ENCODE data around the gene DACH1.

DACH1 gene

GRCh38 chr13:71685072-71685471 lies 181.9 kb downstream of the DACH1 start:
- DNase-seq, result no peak

GRCh38 chr13:71681901-71682613 lies 184.9 kb downstream of the DACH1 start:
- DNase-seq, result no peak

GRCh38 chr13:71677124-71677523 lies 189.9 kb downstream of the DACH1 start:
- no peak for DNase-seq

GRCh38 chr13:71672512-71672911 lies 194.5 kb downstream of the DACH1 start:
- no peak for DNase-seq

GRCh38 chr13:71663431-71663830 lies 203.6 kb downstream of the DACH1 start:
- no peak for DNase-seq

- no peak for DNase-seq
Observed at GRCh38 chr13:71661921-71662320, 205.1 kb downstream of the DACH1 start.

- no peak for DNase-seq
Observed at GRCh38 chr13:71659404-71659803, 207.6 kb downstream of the DACH1 start.

- DNase-seq, result no peak
Observed at GRCh38 chr13:71645467-71645866, 221.5 kb downstream of the DACH1 start.

- DNase-seq, result no peak
Observed at GRCh38 chr13:71644579-71644978, 222.4 kb downstream of the DACH1 start.

GRCh38 chr13:71643448-71643860 lies 223.6 kb downstream of the DACH1 start:
- DNase-seq, result no peak

GRCh38 chr13:71638751-71639150 lies 228.3 kb downstream of the DACH1 start:
- no peak for DNase-seq

- DNase-seq, result no peak
Observed at GRCh38 chr13:71634602-71635443, 232.2 kb downstream of the DACH1 start.

GRCh38 chr13:71634182-71634581 lies 232.8 kb downstream of the DACH1 start:
- no peak for DNase-seq

GRCh38 chr13:71632721-71633120 lies 234.3 kb downstream of the DACH1 start:
- DNase-seq, result no peak

GRCh38 chr13:71632206-71632605 lies 234.8 kb downstream of the DACH1 start:
- DNase-seq, result no peak

- DNase-seq, result no peak
Observed at GRCh38 chr13:71629167-71629566, 237.8 kb downstream of the DACH1 start.

- no peak for DNase-seq
Observed at GRCh38 chr13:71626421-71627117, 240.4 kb downstream of the DACH1 start.

GRCh38 chr13:71625694-71626093 lies 241.3 kb downstream of the DACH1 start:
- DNase-seq, result no peak

- no peak for DNase-seq
Observed at GRCh38 chr13:71624653-71625600, 242.1 kb downstream of the DACH1 start.

GRCh38 chr13:71621174-71622124 lies 245.6 kb downstream of the DACH1 start:
- DNase-seq, result no peak

GRCh38 chr13:71619096-71619495 lies 247.9 kb downstream of the DACH1 start:
- DNase-seq, result no peak

Measured in CD4-positive, alpha-beta T cell treated with Interferon gamma for 1 hour (primary cell).